Activated gamma-delta T cell treated with Interleukin-2 at 50 U/mL for 16 hours (primary cell): Measurements from ENCODE around the gene FRMD4B.

Source experiments
- DNase-seq: peaks from one replicate; pipeline ENCODE4 v3.0.0-alpha.2; 2020

The FRMD4B gene

GRCh38 chr3:69403454-69403853 is 17.6 kb upstream of the FRMD4B start:
- no peak for DNase-seq

GRCh38 chr3:69400683-69401082 is 14.8 kb upstream of the FRMD4B start:
- no peak for DNase-seq

DNA sequence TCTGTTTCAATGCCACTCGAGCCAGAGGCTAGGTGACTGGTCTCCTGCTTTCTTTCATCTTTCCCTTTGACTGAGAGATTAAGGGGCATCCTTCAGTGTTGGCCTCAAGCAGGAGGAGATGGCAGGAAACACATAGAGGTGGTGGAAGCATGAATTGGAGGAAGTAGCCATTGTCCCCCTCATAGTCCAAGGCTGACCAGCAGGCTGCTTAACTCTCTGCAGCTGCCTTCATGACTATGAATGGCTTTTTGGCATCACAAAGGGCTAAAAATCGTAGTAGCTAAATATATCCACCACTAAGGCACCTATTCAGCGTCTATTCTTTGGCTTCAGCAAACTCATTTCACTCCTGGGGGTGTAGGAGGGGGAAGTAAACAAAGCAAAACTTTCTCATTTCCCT is 7.0 kb upstream of the FRMD4B start:
- no peak for DNase-seq

- DNase-seq, result no peak
Measured at GRCh38 chr3:69392415-69392814, 6.5 kb upstream of the FRMD4B start.

- DNase-seq, result no peak
Measured at GRCh38 chr3:69391554-69391953, 5.7 kb upstream of the FRMD4B start.

- no peak for DNase-seq
Measured at GRCh38 chr3:69390771-69391170, 4.9 kb upstream of the FRMD4B start.

GRCh38 chr3:69389520-69390248 is 3.8 kb upstream of the FRMD4B start:
- no peak for DNase-seq

- DNase-seq, result no peak
Measured at GRCh38 chr3:69388241-69388640, 2.4 kb upstream of the FRMD4B start.

GRCh38 chr3:69386556-69387385 is 883 bp upstream of the FRMD4B start:
- no peak for DNase-seq

DNA sequence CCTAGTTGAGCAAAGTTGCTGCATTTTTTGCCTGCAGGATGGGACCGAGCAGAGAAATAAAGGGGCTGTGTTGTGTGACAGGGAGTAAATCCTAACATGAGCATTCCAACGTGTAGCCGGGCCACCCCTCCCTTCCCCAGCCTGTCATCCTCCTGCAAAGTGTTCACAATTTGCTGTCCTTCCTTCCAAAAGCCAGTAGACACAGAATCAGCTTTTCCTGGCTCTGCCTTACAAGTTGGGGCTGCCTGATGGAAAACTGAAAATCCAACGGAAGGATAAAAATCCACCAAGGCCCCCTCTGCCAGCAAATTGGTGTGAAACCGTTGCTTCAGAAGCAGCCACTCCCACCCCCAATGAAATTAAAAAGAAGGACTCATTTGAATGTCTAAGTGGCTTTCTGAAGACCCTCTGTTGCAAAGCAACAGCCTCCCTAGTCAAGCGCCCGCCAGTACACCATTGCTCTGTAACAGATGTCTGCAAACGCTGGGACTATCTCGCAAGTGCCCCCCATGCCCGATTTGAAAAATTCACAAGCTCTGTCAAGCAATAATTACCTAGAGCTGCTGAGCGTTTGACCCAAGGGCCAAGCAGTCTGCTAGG is 665 bp downstream of the FRMD4B start:
- DNase-seq, result no peak

DNA sequence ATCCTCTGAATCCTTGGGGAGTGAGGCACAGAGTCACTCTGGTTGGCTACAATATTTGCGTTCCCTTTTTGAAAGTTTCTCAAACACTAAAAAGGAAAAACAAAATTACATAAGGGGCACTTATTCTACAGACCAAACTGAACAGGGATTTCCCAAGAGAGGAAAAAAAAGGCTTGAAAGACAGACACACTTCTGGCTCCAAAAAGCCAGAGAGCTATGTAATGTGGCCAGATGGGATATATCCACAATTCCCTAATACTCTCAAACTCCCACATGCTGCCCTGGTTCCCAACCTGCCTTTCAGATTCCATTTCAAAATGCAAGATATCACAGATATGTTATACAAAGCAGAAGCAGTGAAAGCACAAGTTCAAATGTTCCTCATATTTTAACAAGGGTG is 1.6 kb downstream of the FRMD4B start:
- no peak for DNase-seq

GRCh38 chr3:69379661-69380060 is 6.2 kb downstream of the FRMD4B start:
- DNase-seq, result no peak

DNA sequence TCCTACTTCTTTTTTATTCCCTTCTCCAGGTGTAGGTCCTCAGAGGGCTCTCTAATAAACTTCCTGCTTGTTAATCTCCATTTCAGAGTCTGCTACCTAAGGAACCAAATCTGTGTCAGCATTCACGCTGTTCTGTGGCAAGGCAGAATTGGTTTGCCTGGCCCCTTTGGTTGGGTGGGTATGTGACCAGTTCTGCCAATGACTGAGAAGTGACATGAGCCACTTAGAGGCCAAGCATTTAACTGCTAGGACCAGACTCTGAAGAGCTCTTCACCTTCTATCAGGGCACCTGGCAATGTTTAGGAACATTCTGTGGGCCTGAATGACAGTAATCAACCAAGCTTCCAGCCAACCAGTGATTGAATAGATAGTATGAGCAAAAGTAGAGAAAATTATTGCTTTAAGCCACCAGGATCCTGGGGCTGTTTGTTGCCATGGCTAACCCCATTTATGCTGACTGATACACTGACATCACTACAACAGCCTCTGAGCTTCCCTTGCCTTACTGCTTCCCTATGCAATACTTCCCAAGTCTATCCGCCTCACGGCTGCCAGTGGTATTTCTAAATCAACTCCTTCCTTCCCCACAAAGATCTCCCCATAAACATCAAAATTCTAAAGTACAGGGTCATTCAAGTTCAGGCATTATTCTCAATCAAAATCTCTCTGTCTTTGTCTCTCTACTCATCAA is 7.6 kb downstream of the FRMD4B start:
- no peak for DNase-seq

DNA sequence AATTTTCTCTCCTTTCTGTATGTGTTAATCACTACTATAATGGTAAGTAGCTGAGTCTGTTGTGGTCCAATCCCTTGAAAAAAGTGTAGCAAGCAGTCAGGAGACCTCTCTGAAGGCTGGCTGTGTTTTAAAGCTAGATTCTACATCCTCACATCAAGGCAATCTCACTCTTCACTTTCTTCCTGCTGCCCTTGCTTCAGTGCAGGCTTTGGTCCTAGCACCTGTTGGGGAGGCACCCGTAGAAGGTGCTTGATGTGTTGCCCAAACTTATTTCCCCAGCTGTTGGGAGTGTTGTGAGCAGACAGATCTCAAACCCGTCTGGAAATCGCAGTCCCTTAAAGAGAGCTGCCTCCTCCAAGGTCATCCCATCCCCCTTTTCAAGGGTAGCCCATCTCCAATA is 8.6 kb downstream of the FRMD4B start:
- no peak for DNase-seq

- no peak for DNase-seq
Measured at GRCh38 chr3:69376731-69377130, 9.2 kb downstream of the FRMD4B start.

- no peak for DNase-seq
Measured at GRCh38 chr3:69371816-69372215, 14.1 kb downstream of the FRMD4B start.

DNA sequence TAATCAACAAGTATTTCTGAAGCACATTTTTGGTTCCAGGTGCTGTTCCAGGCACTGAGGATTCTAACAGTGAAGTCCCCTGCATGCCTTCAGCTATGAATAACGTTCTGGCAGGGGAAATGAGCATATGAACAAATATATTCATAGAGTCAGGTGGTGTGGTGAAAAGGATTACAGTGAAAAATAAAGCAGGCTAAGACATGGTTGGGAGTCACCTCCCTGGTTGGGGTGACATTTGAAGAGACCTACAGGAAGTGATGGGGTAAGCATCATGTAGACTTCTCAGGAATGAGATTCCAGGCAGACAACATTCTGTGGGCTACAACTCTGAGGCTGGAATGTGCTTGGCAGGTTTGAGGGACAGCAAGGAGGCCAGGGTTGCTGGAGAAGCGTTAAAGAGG is 15.0 kb downstream of the FRMD4B start:
- DNase-seq, result no peak

DNA sequence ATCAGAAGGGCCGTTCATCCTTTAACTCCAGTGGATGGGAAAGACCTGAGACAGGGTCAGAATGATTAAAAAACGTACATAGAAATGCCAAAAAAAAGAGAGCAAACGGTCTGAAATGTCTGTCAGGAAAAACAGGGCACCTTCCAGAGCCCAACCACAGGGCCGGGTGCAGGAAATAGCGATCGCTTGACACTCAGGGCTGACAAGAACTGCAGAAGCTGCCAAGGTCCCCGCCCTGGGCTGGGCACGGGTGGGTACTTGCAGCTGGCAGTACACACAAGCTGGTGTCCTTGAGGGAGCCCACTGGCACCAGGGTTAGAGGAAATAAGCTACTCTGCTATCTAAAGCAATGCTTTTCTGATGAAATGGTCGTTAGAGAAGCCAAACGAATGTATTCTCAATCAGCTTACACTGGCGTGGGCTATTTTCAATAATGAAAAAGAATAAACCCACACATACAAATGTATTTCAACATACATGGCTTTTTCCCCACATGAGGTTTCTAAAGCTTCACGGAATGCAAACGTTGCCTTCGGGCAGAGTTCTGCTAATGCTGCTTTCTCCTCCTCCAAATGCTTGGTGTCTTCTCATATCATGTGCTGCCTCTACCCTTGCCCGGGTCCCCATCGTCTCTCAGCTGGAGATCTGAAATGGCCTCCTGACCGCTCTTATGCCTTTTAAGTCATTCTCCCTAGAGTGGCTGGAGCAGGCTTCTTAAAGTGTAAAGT is 15.6 kb downstream of the FRMD4B start:
- peak; percentile 19 for DNase-seq

DNA sequence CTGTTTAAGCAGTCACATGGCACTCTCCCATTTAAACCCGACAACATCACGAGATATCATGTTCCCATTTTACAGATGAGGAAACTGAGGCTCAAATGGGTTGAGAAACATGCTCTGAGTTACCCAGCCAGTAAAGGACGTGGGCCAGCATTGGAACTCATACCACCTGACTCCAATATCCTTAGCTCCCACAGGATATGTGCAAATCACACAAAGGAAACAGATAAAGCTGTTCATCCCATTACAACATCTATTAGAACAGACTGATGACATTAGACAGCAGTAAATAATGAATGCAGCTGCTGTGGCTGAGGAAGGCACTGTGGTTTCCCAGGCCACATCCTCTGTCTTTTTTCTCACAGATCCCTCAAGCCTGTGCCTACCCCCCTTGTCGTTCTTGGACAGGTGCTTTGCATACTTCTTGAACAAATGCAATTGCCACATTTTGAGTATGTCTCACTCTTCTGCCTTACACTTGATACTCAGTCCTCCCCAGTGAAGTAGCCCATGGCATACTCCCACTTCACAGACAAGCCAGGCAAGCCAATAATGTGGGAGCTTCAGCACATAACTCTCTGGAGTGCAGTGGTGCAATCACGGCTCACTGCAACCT is 17.7 kb downstream of the FRMD4B start:
- peak; percentile 21 for DNase-seq

GRCh38 chr3:69367586-69367985 is 18.3 kb downstream of the FRMD4B start:
- DNase-seq, result no peak

DNA sequence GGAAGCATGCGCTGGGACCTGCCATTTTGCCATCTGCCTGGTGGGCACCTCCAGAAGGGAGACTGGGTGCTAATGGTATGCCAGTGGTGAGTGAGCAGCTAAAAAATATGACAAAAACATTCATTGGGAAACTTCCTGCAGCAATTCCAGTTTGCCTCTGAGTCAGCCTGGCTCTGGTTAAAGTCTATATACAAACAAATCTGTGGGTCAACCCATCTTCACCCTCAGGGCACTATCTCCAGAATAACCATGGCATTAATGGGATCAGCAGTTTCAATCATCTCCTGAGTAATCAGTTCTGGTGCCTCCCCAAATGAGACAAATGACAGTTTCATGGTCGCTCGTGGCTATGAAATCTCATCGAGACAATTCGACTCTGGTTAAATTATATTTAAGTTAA is 21.5 kb downstream of the FRMD4B start:
- no peak for DNase-seq

GRCh38 chr3:69360690-69361089 is 25.2 kb downstream of the FRMD4B start:
- no peak for DNase-seq
